Spleen (tissue), 11 donors: ENCODE measurements around the gene CDKN3. TPM values are rescaled to one million over a fixed set of nuclear protein-coding genes. Genes with fewer than 3 reads are reported as not detected.
A peak's percentile ranks its signal among the peaks of the same experiment; 100 is the strongest.

Experiments used
- DNase-seq: peaks from one replicate; pipeline ENCODE4 v3.0.0-alpha.2; 2020
- H3K27ac ChIP-seq, 8 donors: fragments of 200-600 bp; sonication (generic) in 7 of 8; 1 replicate in 4 of 8; 2 replicates in 4 of 8; pipeline versions ENCODE4 v1.5.0 to v1.8.0; 2016 to 2021; ENCODE audit warnings: inconsistent platforms in 4 of 8, mild to moderate bottlenecking in 4 of 8, moderate library complexity in 1 of 8
- H3K27me3 ChIP-seq, 7 donors: fragments of 200-600 bp; sonication (generic) in 6 of 7; replicated peaks in 1 of 7; 1 replicate in 4 of 7; 2 replicates in 3 of 7; pipeline versions ENCODE4 v1.5.0 to v1.8.0; 2016 to 2021; ENCODE audit warnings: inconsistent platforms in 3 of 7, mild to moderate bottlenecking in 1 of 7
- H3K36me3 ChIP-seq, 6 donors: fragments of 200-600 bp; sonication (generic) in 5 of 6; 1 replicate in 4 of 6; 2 replicates in 2 of 6; pipeline versions ENCODE4 v1.5.0 to v1.8.0; 2016 to 2021; ENCODE audit warnings: inconsistent platforms in 2 of 6
- H3K4me1 ChIP-seq, 6 donors: fragments of 200-600 bp; sonication (generic) in 5 of 6; 1 replicate in 3 of 6; 2 replicates in 3 of 6; pipeline versions ENCODE4 v1.5.0 to v1.8.0; 2016 to 2021; ENCODE audit warnings: inconsistent platforms in 3 of 6
- H3K4me3 ChIP-seq, 8 donors: fragments of 200-600 bp; sonication (generic) in 7 of 8; 1 replicate in 4 of 8; 2 replicates in 4 of 8; pipeline versions ENCODE4 v1.5.0 to v1.8.0; 2016 to 2021; ENCODE audit warnings: inconsistent platforms in 4 of 8, mild to moderate bottlenecking in 4 of 8, moderate library complexity in 2 of 8
- H3K9me3 ChIP-seq, 8 donors: fragments of 200-600 bp; sonication (generic) in 7 of 8; 1 replicate in 4 of 8; 2 replicates in 4 of 8; pipeline versions ENCODE4 v1.5.0 to v1.8.0; 2016 to 2021; ENCODE audit warnings: inconsistent platforms in 4 of 8
- POLR2A ChIP-seq, 3 donors: fragments of 450-650 bp; IDR thresholded peaks; one replicate each; pipeline ENCODE4 v1.5.1; 2017; ENCODE audit warnings: antibody characterized with exemption in 3 of 3, mild to moderate bottlenecking in 1 of 3
- POLR2AphosphoS5 ChIP-seq, 3 donors: sonication (generic); formaldehyde crosslinking; IDR thresholded peaks; one replicate each; pipeline ENCODE4 v1.5.1; 2017; ENCODE audit warnings: antibody characterized with exemption in 3 of 3
- WGBS, 5 donors: extraction: QIAGEN DNeasy Blood & Tissue Kit in 3 of 5; methylation state at CpG; one replicate each; pipeline versions ENCODE4 v1.1.5 to v1.1.7; 2013 to 2018; 5-methylcytosine and 5-hydroxymethylcytosine counted together
- intact Hi-C: fragments of 100-400 bp; cut with DNase I; formaldehyde crosslinking; loops from one replicate; pipeline ENCODE4 v1.15.0; 2023; ENCODE audit warnings: low total_unique reads
- polyA plus RNA-seq, 3 donors: library from polyadenylated mRNA; stranded (reverse); fragments of 200-250 nt; gene quantifications; one replicate each; pipeline ENCODE4 v1.2.1, GENCODE V29; 2013
- total RNA-seq, 7 donors: library from RNA; depleted of rRNA in 3 of 7; stranded (reverse); fragments of >200 nt in 3 of 7; fragmentation: NEBNext Ultra II Directional in 4 of 7; extraction: Animal tissue kit (Norgen Biotek cat#: 25700) in 4 of 7; gene quantifications; one replicate each; pipeline versions ENCODE4 v1.1.0 to v1.2.1, GENCODE V29; 2016 to 2021
- TF ChIP-seq, protein P1 (sequence below), 11 experiments: fragments of 200-600 bp in 7 of 11; fragments of 450-650 bp in 4 of 11; sonication (generic) in 4 of 11; IDR thresholded peaks in 8 of 11; conservative IDR thresholded peaks in 3 of 11; 1 replicate in 7 of 11; 2 replicates in 4 of 11; pipeline versions ENCODE4 v1.4.0 to v1.8.0; 2016 to 2021; ENCODE audit warnings: antibody characterized with exemption in 11 of 11, inconsistent platforms in 4 of 11, mild to moderate bottlenecking in 1 of 11
- donor health status: healthy with polysubstance abuse.
- donor health status: DM: no; HTN: no; CAD: no; lungs with moderate emphysema.
- donor health status: DM: no; HTN: no; CAD: no.
- donor health status: Bipolar disorder and iron deficiency.
- donor health status: healthy.
- donor health status: DM: no; HTN: no; CAD: no.
- donor health status: DM: yes; HTN: yes; CAD: no.

Gene CDKN3
- total and polyA plus RNA-seq, 10 donors = 1.7 to 21.3 (median 5.4) TPM

DNA sequence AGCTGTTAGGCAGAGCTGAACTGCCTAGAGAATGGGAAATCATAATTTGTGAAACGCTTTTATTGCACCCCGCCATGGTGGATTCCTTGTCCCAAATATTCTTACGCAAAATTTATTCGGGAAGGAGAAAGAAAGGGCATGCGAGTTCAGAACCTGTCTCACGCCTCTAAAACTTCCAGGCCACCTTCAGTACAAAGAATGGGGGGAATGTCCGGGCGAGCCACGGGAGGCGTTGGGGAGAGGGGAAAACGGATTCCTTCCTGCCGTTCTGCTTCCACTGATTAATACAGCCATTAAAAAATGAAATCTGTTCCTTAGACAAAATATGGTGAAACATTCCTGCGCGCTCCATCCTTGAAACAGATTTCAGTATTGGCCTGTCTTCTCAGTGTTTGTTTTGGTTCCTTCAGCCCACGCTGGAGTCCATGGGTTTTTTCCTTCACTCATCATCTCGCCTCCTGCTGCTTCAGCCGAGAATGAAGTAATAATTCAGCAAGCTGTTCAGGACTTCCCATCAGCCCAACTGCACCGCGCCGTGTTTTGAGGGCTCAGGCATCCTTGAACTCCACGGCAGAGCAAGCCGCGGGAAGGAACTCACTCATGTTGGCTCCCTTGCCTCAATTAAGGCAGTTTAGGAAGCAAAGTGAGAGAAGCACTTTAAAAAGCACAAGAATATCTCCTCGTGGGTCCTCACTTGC, 47.7 kb upstream of the CDKN3 start:
- WGBS, 5 donors = 44 to 60% (median 47%) methylated on average over 24 of the region's 24 CpGs
- no peak for TF ChIP-seq POLR2AphosphoS5 (IDR thresholded peaks at IDR 0.05)
- TF ChIP-seq POLR2A (IDR thresholded peaks at IDR 0.05) = no peak
- TF ChIP-seq, protein P1, sequence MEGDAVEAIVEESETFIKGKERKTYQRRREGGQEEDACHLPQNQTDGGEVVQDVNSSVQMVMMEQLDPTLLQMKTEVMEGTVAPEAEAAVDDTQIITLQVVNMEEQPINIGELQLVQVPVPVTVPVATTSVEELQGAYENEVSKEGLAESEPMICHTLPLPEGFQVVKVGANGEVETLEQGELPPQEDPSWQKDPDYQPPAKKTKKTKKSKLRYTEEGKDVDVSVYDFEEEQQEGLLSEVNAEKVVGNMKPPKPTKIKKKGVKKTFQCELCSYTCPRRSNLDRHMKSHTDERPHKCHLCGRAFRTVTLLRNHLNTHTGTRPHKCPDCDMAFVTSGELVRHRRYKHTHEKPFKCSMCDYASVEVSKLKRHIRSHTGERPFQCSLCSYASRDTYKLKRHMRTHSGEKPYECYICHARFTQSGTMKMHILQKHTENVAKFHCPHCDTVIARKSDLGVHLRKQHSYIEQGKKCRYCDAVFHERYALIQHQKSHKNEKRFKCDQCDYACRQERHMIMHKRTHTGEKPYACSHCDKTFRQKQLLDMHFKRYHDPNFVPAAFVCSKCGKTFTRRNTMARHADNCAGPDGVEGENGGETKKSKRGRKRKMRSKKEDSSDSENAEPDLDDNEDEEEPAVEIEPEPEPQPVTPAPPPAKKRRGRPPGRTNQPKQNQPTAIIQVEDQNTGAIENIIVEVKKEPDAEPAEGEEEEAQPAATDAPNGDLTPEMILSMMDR (IDR thresholded peaks at IDR 0.05 in 8 of 11, conservative IDR thresholded peaks at IDR 0.05 in 3 of 11) = no peak

DNA sequence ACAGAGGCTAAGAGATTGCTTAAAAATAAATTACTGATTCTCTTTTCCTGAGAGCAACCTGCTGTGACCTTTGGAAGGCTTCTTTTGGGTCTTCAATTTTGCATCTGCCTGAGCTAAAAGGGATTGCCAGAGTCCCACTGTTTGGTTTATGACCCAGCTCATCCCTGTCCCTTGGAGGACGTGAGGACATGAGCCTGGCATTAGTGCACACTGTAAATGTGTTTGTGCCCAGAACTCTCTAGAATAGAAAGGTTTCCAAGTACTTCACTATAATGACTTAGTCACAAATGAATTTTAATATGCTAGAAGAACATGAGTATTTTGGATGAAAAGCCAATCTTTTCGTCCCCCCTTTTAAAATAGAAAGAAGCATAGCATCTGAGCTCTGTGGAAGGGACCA, 47.1 kb upstream of the CDKN3 start:
- H3K4me3 ChIP-seq = no peak overlapping the region
- intact Hi-C loops = loop anchor here (10.0 kb wide), 1 partner anchor 815 kb away; no protein-coding TSS in a partner anchor

More for the DNA sequence above, 47.7 kb upstream of the CDKN3 start:
- Histone ChIP-seq H3K27ac (peak overlapping the region in 6 of 8 donors; percentile 8 to 48 (median 28)), H3K36me3 (no peaks in the 10 kb centered on the region), H3K27me3 (peaks cover 0 to under 1% (median 0%) of the 10 kb centered on the region in 7 donors), H3K4me1 (peaks cover 0 to 14% (median 3%) of the 10 kb centered on the region in 6 donors), H3K9me3 (peaks cover 0 to 5% (median 0%) of the 10 kb centered on the region in 8 donors), H3K4me3 (no peak overlapping the region)
- DNase-seq = no peak
- intact Hi-C loops = loop anchor here (10.0 kb wide), 1 partner anchor 814 kb away; no protein-coding TSS in a partner anchor

DNA sequence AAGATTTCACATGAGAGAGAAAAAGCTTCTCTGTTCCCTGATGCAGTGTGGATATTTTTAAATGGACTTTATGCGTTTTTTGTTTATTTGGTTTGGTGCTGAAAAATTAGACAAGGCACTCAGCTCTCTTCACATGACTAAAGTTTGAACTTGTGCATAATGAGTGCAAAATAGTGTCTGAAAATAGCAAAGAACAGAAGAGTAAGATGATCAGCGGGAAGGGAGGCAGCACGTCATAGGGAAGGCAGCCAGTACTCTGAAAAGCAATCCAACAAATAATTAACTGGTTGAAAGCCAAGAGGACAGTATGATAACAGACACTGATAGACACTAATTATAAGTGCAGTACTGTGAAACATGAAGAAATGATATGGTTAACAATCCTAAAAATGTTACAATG, 46.6 kb upstream of the CDKN3 start:
- Histone ChIP-seq H3K9me3 (peaks cover 0 to 5% (median 0%) of the 10 kb centered on the region in 8 donors), H3K4me3 (no peak overlapping the region), H3K27me3 (peaks cover 0 to 7% (median 0%) of the 10 kb centered on the region in 7 donors), H3K36me3 (no peaks in the 10 kb centered on the region), H3K27ac (peak overlapping the region in 4 of 8 donors; percentile 8 to 48 (median 21)), H3K4me1 (peaks cover 0 to 14% (median 3%) of the 10 kb centered on the region in 6 donors)
- DNase-seq = no peak
- 59 to 77% (median 69%) methylated on average over 3 of the region's 3 CpGs for WGBS, 5 donors
- TF ChIP-seq, protein P1 (IDR thresholded peaks at IDR 0.05 in 8 of 11, conservative IDR thresholded peaks at IDR 0.05 in 3 of 11) = no peak
- TF ChIP-seq POLR2A (IDR thresholded peaks at IDR 0.05) = no peak
- TF ChIP-seq POLR2AphosphoS5 (IDR thresholded peaks at IDR 0.05) = no peak
- intact Hi-C loops = no loop called here

More for the DNA sequence above, 47.1 kb upstream of the CDKN3 start:
- peaks cover 0 to 5% (median 0%) of the 10 kb centered on the region in 8 donors for H3K9me3 ChIP-seq
- DNase-seq = no peak
- peak overlapping the region in 6 of 8 donors; percentile 8 to 48 (median 28) for H3K27ac ChIP-seq
- 49 to 83% (median 69%) methylated on average over 2 of the region's 2 CpGs for WGBS, 5 donors
- H3K4me1 ChIP-seq = peaks cover 0 to 14% (median 3%) of the 10 kb centered on the region in 6 donors
- TF ChIP-seq, protein P1 (IDR thresholded peaks at IDR 0.05 in 8 of 11, conservative IDR thresholded peaks at IDR 0.05 in 3 of 11) = no peak
- TF ChIP-seq POLR2AphosphoS5 (IDR thresholded peaks at IDR 0.05) (no peak), POLR2A (IDR thresholded peaks at IDR 0.05) (no peak)
- peaks cover 0 to 7% (median 0%) of the 10 kb centered on the region in 7 donors for H3K27me3 ChIP-seq
- H3K36me3 ChIP-seq = no peaks in the 10 kb centered on the region

DNA sequence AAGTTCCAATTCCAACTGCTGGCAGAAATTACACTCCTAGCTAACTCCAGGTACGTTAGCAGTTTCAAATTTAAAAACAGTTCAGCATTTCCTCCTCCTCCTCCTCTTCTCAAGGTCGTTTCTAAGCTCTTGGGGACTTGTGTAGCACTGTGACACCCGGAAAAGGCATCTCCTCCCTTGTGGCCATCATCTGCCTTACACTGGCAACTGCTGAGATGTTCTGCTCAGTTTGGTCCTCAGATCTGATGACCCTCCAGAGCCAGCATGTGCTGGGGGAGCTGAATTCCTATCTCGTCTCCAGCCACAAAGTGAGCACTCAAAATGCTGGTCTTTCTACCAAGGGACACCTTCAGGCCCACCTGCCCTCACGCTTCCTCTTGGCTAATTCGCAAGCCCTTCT, 43.5 kb upstream of the CDKN3 start:
- Histone ChIP-seq H3K27me3 (peaks cover 0 to 7% (median 0%) of the 10 kb centered on the region in 7 donors), H3K27ac (no peak overlapping the region), H3K9me3 (peaks cover 0 to 5% (median 0%) of the 10 kb centered on the region in 8 donors), H3K4me1 (peaks cover 0 to 14% (median 3%) of the 10 kb centered on the region in 6 donors), H3K4me3 (no peak overlapping the region), H3K36me3 (no peaks in the 10 kb centered on the region)
- intact Hi-C loops = no loop called here
- 66 to 77% (median 74%) methylated on average over 6 of the region's 6 CpGs for whole genome bisulfite sequencing, 5 donors
- DNase-seq = no peak
- TF ChIP-seq POLR2A (IDR thresholded peaks at IDR 0.05) (no peak), POLR2AphosphoS5 (IDR thresholded peaks at IDR 0.05) (no peak)
- TF ChIP-seq, protein P1 (IDR thresholded peaks at IDR 0.05 in 8 of 11, conservative IDR thresholded peaks at IDR 0.05 in 3 of 11) = no peak
